Esophagus (tissue), 2 donors: ENCODE data around the gene AMIGO2. TPM values are rescaled to one million over a fixed set of nuclear protein-coding genes. Genes with fewer than 3 reads are reported as not detected.

ENCODE experiments used
- H3K27ac ChIP-seq, 2 donors: one replicate each; pipeline ENCODE4 v1.5.1; 2013; ENCODE audit warnings: low read depth in 2 of 2, mild to moderate bottlenecking in 2 of 2, inconsistent platforms in 1 of 2, low read length in 1 of 2, moderate library complexity in 1 of 2
- H3K27me3 ChIP-seq, 2 donors: one replicate each; pipeline ENCODE4 v1.6.1; 2013; ENCODE audit warnings: low read length in 2 of 2, control low read depth in 1 of 2, mild to moderate bottlenecking in 1 of 2; ENCODE audit not compliant: insufficient read depth in 2 of 2, control insufficient read depth in 1 of 2
- H3K36me3 ChIP-seq, 2 donors: one replicate each; pipeline ENCODE4 v1.6.1; 2013; ENCODE audit warnings: low read length in 1 of 2; ENCODE audit not compliant: control insufficient read depth in 2 of 2, insufficient read depth in 2 of 2
- H3K4me1 ChIP-seq, 2 donors: one replicate each; pipeline ENCODE4 v1.6.1; 2013; ENCODE audit warnings: low read length in 1 of 2; ENCODE audit not compliant: control insufficient read depth in 2 of 2, insufficient read depth in 2 of 2
- H3K4me3 ChIP-seq, 2 donors: one replicate each; pipeline ENCODE4 v1.5.1; 2013; ENCODE audit warnings: low read length in 2 of 2, mild to moderate bottlenecking in 2 of 2, low read depth in 1 of 2, moderate library complexity in 1 of 2
- H3K9me3 ChIP-seq, 2 donors: one replicate each; pipeline ENCODE4 v1.6.1; 2013; ENCODE audit warnings: mild to moderate bottlenecking in 2 of 2, low read depth in 1 of 2, low read length in 1 of 2, moderate library complexity in 1 of 2; ENCODE audit not compliant: control insufficient read depth in 2 of 2, insufficient read depth in 1 of 2
- WGBS, 2 donors: extraction: QIAGEN DNeasy Blood & Tissue Kit; methylation state at CpG; one replicate each; pipeline ENCODE4 v1.1.7; 2013; 5-methylcytosine and 5-hydroxymethylcytosine counted together
- polyA plus RNA-seq, 2 donors: library from polyadenylated mRNA; stranded (reverse); fragments of 200-250 nt; gene quantifications; one replicate each; pipeline ENCODE4 v1.2.3, GENCODE V29; 2013
- donor health status: healthy with polysubstance abuse.
- donor health status: Bipolar disorder and iron deficiency.

The AMIGO2 gene
- polyA plus RNA-seq, 2 donors: 1.5 to 2.2 TPM

- no peak overlapping the region for H3K27ac ChIP-seq
Measured at GRCh38 chr12:47028981-47029708, 50.6 kb downstream of the AMIGO2 start.

GRCh38 chr12:47028186-47028585 lies 51.6 kb downstream of the AMIGO2 start:
- Histone ChIP-seq H3K27me3 (no peaks in the 10 kb centered on the region), H3K9me3 (no peaks in the 10 kb centered on the region), H3K36me3 (no peaks in the 10 kb centered on the region), H3K27ac (no peak overlapping the region), H3K4me1 (no peaks in the 10 kb centered on the region), H3K4me3 (no peak overlapping the region)
- WGBS, 2 donors: 84 to 92% methylated on average over 5 of the region's 5 CpGs

More at GRCh38 chr12:47028981-47029708, 50.6 kb downstream of the AMIGO2 start:
- no peaks in the 10 kb centered on the region for H3K4me1 ChIP-seq
- no peak overlapping the region for H3K4me3 ChIP-seq
- no peaks in the 10 kb centered on the region for H3K9me3 ChIP-seq
- WGBS, 2 donors: 87 to 91% methylated on average over 4 of the region's 4 CpGs
- no peaks in the 10 kb centered on the region for H3K27me3 ChIP-seq
- H3K36me3 ChIP-seq: no peaks in the 10 kb centered on the region

Other genes with a start within 250 kb of the AMIGO2 start
- 1 to 10 TPM; 1.2 to 1.6 TPM for gene PCED1B, start 338 bp downstream of the AMIGO2 start, polyA plus RNA-seq